ENCODE measurements around the gene NFE2L3.
A peak's percentile ranks its signal among the peaks of the same experiment; 100 is the strongest.
"Not testable (repeated sequence)": the region's sequence is repeated elsewhere in the genome, so short reads cannot be mapped to it uniquely, and the experiment has no call there.

The NFE2L3 gene

DNA sequence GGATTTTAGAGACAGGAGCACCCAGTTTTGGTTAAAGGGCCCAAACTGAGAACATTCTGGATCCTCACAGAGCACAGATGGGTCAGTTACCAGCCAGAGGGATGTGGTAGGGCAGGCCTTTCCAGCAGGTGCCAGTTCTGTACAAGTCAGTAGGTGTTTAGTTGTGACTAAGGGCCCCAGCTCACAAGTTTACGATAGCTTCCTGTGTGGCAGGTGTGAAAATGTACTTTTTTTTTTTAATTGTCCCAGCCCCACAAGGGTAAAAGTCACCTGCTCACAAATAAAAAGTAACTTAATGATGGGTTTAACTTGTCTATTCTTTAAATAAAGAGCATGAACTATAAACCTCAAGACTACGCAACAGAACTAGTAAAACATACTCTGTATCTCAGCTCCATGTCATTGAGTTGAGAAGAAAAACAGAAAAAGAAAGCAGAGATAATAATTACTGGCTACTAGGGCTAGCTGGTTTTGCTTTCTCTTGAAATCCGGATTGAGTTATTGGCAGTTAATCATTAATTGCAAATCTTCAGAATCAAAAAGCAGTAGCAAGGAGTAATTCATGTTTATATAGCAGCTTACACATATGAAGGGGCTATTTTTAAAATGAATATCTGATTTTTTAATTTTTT is 15.4 kb downstream of the NFE2L3 start:
- TF ChIP-seq, protein P1, sequence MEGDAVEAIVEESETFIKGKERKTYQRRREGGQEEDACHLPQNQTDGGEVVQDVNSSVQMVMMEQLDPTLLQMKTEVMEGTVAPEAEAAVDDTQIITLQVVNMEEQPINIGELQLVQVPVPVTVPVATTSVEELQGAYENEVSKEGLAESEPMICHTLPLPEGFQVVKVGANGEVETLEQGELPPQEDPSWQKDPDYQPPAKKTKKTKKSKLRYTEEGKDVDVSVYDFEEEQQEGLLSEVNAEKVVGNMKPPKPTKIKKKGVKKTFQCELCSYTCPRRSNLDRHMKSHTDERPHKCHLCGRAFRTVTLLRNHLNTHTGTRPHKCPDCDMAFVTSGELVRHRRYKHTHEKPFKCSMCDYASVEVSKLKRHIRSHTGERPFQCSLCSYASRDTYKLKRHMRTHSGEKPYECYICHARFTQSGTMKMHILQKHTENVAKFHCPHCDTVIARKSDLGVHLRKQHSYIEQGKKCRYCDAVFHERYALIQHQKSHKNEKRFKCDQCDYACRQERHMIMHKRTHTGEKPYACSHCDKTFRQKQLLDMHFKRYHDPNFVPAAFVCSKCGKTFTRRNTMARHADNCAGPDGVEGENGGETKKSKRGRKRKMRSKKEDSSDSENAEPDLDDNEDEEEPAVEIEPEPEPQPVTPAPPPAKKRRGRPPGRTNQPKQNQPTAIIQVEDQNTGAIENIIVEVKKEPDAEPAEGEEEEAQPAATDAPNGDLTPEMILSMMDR (IDR thresholded peaks at IDR 0.05; ENCODE audit: insufficient read depth, low read depth, low read length, missing control alignments) = no peak
- peak; percentile 60 for DNase-seq (ENCODE audit: low read depth)
- no peak overlapping the region for H3K4me3 ChIP-seq (ENCODE audit: low read depth, low read length)

DNA sequence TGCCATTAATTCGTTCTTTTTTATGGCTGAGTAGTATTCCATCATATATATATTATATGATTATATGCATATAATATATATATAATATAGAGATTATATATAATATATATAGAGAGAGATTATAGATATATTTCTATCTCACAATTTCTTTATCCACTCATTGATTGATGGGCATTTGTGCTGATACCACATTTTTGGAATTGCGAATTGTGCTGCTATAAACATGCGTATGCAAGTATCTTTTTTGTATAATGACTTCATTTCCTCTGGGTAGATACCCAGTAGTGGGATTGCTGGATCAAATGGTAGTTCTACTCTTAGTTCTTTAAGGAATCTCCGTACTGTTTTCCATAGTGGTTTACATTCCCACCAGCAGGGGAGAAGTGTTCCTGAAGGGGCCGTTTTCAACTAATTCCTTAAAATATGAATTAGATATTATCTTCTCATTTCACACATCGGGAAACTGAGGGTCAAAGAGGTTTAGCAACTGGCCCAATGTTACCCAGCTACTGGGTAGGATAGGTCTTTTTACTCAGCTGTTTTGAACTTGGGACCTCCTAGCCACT is 16.5 kb downstream of the NFE2L3 start:
- H3K4me3 ChIP-seq (ENCODE audit: low read depth, low read length) = no peak overlapping the region
- TF ChIP-seq, protein P1 (IDR thresholded peaks at IDR 0.05; ENCODE audit: insufficient read depth, low read depth, low read length, missing control alignments) = no peak
- DNase-seq (ENCODE audit: low read depth) = no peak

- no peak overlapping the region for H3K4me3 ChIP-seq (ENCODE audit: low read depth, low read length)
- TF ChIP-seq, protein P1 (IDR thresholded peaks at IDR 0.05; ENCODE audit: insufficient read depth, low read depth, low read length, missing control alignments) = no peak
These were observed 17.3 kb downstream of the NFE2L3 start for GRCh38 chr7:26169271-26169670.

DNA sequence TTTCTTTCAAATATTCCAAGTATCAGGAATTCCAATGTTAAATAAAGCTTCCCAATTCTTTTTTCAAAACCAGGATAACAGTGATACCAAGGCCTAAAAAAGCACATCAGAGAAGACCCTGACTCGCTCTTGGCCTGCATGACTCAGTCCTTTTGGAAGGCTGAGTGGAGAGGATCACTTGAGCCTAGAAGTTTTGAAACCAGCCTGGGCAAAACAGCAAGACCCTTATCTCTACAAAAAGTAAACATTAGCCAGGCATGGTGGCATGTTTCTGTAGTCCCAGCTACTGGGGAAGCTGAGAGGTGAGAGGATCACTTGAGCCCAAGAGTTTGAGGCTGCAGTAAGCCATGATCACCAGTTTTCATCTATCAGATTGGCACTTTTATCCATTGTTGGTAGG is 18.7 kb downstream of the NFE2L3 start:
- no peak for DNase-seq (ENCODE audit: low read depth)
- no peak overlapping the region for H3K4me3 ChIP-seq (ENCODE audit: low read depth, low read length)
- TF ChIP-seq, protein P1 (IDR thresholded peaks at IDR 0.05; ENCODE audit: insufficient read depth, low read depth, low read length, missing control alignments) = no peak

More at GRCh38 chr7:26169271-26169670, 17.3 kb downstream of the NFE2L3 start:
- no peak for DNase-seq (ENCODE audit: low read depth)

DNA sequence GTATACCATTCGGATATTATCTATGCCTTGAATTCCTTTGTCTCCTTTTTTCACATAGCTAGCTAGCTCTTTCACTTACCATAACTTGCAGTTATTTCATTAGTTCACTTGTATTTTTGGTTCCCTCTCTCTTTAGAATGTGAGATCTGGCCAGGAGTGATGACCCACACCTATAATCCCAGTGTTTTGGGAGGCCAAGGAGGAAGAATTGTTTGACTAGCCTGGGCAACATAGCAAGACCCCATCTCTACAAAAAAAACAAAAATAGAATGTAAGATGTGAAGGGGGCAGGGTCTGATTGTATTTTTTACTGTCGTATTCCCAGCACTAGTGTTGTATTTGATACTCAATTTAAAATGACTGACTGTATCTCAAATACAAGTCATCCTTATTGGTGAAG is 19.6 kb downstream of the NFE2L3 start:
- H3K4me3 ChIP-seq (ENCODE audit: low read depth, low read length) = no peak overlapping the region
- DNase-seq (ENCODE audit: low read depth) = no peak
- TF ChIP-seq, protein P1 (IDR thresholded peaks at IDR 0.05; ENCODE audit: insufficient read depth, low read depth, low read length, missing control alignments) = no peak

DNA sequence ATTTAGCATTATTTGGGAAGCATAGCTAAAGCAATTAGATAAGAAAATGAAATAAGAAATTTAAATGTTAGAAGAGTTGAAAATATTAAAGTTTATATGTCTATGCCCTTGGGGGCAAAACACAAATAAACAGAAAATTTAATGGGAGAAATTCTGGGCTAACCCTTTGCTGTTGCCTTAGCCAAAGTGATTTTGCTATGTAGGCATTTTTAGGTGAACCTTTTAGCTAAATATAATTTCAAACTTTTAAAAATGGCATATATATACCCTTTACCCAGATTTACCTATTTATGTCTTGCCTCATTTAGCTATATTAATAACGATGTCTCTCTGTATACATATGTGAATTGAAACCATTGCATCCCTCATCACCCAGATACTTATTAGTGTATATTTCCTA is 20.1 kb downstream of the NFE2L3 start:
- no peak overlapping the region for H3K4me3 ChIP-seq (ENCODE audit: low read depth, low read length)
- DNase-seq (ENCODE audit: low read depth) = no peak
- TF ChIP-seq, protein P1 (IDR thresholded peaks at IDR 0.05; ENCODE audit: insufficient read depth, low read depth, low read length, missing control alignments) = no peak

DNA sequence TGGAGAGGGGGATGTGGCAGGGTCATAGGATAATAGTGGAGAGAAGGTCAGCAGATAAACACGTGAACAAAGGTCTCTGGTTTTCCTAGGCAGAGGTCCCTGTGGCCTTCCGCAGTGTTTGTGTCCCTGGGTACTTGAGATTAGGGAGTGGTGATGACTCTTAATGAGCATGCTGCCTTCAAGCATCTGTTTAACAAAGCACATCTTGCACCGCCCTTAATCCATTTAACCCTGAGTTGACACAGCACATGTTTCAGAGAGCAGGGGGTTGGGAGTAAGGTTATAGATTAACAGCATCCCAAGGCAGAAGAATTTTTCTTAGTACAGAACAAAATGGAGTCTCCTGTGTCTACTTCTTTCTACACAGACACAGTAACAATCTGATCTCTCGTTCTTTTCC is 23.9 kb downstream of the NFE2L3 start:
- not testable (repeated sequence) for H3K4me3 ChIP-seq (ENCODE audit: low read depth, low read length); DNase-seq (ENCODE audit: low read depth)

GRCh38 chr7:26176696-26177095 is 24.7 kb downstream of the NFE2L3 start:
- DNase-seq (ENCODE audit: low read depth); H3K4me3 ChIP-seq (ENCODE audit: low read depth, low read length): not testable (repeated sequence)

- H3K4me3 ChIP-seq (ENCODE audit: low read depth, low read length); DNase-seq (ENCODE audit: low read depth): not testable (repeated sequence)
These were observed 25.3 kb downstream of the NFE2L3 start for GRCh38 chr7:26177269-26177668.

Measured in GM12865 (cell line).